ENCODE measurements around the gene TNIP1.

TNIP1 gene

DNA sequence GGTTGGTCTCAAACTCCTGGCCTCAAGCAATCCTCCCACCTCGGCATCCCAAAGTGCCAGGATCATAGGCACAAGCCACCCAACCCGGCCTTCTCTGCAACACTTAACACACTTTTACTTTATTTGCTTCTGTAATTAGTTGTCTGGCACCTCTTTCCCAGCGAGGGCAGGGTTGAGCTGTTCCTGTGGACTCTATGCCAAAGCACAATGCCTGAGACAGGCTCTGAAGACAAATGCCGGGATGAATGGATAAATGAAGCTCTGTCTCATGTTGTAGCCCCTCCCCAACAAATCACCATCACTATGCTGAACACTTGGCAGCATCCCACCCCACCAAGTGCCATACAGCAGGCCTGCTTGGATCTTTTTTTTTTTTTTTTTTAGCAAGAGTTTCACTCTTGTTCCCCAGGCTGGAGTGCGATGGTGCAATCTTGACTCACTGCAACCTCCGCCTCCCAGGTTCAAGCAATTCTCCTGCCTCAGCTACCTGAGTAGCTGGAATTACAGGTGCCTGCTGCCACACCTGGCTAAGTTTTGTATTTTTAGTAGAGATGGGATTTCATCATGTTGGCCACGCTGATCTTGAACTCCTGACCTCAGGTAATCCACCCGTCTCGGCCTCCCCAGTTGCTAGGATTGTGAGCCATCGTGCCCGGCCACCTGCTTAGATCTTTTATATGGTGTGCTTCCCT, 39.1 kb downstream of the TNIP1 start:
- no peak for DNase-seq (ENCODE audit: low spot score)

DNA sequence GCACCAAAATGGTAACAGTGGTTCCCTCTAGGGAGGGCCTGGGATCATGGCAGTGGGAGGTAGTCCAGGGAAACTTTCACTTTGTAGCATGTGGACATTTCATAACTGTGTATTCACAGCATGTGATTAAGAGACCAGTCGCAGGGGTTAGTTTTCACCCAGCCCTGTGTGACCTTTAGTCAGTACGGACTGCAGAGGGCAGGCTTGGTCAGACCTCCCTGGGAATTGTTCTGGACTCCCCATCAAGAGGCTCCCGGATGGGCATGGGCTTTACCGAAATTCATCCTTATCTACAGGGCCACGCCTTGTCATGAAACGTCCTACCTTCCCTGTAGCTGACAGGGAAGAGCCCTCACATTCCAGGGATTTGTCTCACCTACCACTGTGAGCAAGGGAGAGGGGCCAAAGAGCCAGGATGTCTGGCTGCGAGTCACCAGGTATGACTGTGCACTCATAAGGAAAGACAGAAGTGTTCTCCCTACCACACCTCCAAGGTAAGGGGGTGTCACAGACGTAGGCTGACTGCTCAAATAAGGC, 40.6 kb downstream of the TNIP1 start:
- DNase-seq (ENCODE audit: low spot score), result no peak

DNA sequence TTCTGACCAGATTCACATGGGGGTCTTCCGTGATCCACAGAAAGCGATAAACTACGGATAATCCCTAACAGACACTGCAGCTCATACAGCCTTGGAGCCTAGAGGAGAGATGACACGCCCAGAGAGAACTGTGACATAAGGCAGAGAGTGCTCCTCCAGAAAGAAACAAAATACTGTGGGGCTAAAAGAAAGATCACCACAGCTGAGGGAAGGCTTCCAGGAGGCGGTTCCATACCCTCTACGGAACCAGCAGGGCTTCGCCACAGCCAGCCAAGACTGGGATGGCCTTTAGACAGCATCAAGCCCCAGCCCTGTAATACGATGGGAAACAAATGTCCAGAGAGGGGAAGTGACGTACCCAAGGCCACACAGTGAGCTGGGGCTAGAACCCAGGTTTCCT, 41.2 kb downstream of the TNIP1 start:
- DNase-seq (ENCODE audit: low spot score), result no peak

DNA sequence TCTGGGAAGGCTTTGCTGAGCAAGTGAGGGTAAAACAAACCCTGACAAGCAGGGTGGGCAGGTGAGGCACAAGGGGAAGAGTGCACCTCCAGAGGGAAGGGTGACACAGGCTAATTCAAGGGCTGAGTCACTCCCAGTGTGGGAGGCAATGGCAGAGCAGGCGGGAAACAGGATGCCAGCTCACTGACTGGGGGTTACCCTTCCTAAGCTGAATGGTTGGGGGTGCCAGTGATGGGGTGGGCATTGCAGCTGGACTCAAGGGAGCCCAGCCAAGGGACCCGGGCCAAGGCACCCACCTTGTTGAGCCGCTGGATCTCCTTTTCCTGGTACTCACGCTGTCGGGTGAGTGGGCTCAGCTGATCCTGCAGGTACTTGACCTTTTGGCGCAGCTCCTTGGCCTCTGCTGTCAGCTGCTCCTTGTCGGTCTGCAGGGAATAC, 42.0 kb downstream of the TNIP1 start:
- no peak for DNase-seq (ENCODE audit: low spot score)

DNA sequence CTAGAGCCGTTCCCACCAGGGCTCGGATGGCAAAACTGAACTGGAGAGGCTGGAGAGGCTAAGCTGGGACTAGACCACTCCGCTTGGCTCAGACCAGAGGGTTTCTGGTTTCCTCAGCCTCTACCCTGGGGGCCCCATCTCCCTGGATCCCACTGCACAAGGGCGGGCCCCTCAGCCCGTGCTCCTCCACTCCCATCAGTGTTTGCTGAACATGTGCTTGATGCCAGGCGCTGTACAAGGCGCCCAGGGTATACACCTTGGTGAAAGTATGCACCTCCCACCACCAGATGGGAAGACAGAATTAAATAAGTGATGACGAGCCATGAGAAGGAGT, 42.5 kb downstream of the TNIP1 start:
- DNase-seq (ENCODE audit: low spot score), result no peak

DNA sequence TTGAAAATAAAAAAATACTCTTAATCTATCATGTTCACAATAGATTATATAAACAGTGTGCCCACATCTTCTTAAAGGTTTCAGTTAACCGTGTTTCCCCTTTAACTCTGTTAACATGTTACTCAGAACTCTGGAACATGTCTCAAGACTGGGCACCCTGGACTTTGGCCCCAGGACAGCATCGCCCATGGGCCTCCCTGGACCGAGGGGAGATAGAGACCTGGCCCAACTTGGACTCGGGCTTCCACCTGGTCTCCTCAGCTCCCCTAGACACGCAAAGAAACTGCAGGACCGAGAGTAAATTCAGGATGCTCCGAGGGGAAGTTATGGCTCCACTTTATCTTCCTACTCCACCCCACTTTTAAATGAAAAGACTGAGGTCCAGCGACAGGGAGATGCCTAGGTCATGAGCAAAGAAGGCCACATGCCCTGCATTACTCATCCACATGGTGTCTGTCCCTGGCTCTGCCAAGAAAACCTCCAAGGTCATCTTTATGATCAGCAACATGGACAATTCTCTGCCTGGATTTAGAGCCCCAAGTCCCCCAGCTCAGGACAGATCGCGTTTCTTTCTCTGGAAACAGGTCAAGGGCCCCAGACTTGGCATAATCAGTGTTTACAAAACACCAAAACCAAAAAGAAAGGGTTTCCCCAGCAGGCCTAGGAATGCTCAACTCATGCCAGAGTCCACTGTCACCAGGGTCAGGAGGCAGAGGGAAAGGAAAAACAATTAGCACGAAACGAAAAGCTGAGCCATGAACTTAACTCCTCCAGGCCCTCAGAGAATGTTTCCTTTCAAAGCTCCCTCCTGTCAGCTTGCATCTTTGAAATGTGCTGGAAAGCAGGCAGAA, 43.0 kb downstream of the TNIP1 start:
- no peak for DNase-seq (ENCODE audit: low spot score)

DNA sequence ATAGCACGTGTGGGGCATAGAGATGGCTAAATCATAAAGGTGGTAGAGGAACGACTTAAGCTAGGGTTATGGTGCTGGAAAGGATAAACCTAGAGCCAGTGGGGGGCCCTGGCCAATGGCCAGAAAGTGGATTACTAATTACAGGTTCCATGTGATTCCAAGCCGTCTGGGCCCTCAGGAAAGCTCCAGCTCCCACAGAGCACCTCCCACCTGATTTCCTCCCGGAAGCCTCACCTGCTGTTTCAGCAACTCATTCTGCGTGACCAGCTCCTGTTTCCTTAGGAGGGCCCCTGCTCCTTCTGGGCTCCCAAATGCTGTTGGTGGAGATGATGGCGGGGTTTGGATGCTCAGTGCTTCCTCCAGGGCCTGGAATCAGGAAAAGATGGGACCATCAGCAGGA, 44.3 kb downstream of the TNIP1 start:
- no peak for DNase-seq (ENCODE audit: low spot score)

DNA sequence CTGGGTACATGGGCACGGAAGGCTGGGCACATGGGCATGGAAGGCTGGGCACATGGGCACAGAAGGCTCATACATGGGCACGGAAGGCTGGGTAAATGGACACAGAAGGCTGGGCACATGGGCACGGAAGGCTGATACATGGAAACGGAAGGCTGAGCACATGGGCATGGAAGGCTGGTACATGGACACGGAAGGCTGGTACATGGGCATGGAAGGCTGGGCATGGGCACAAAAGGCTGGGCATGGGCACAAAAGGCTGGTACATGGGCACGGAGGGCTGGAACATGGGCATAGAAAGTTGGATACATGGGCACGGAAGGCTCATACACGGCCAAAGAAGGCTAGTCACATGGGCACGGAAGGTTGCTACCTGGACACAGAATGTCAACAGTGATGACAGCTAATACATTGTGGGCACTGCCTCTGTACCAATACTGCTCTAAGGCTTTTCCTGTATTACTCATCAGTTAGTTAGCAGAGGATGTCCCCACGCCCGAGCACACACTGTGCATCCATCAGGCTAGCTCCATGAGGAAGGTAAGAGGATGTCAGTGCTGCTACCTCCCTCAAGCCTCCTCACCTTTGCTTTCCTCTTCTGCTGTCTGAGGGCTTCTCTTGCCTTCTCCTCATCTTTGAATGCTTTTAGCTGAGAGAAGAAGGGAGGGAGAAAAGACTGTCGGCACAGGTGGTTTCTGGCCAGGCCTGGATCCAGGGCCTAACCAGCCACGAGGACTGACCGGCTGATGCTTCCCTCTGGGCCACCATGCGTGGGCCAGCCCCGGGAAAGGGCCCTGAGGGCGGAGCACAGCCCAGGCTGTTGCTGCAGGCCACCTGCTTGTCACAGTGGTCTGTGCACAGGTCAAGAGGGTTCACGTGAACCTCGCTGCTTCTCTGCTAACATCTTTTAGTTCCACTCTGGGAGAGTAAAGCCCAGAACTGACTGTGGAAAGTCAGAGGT, 46.1 kb downstream of the TNIP1 start:
- no peak for DNase-seq (ENCODE audit: low spot score)

DNA sequence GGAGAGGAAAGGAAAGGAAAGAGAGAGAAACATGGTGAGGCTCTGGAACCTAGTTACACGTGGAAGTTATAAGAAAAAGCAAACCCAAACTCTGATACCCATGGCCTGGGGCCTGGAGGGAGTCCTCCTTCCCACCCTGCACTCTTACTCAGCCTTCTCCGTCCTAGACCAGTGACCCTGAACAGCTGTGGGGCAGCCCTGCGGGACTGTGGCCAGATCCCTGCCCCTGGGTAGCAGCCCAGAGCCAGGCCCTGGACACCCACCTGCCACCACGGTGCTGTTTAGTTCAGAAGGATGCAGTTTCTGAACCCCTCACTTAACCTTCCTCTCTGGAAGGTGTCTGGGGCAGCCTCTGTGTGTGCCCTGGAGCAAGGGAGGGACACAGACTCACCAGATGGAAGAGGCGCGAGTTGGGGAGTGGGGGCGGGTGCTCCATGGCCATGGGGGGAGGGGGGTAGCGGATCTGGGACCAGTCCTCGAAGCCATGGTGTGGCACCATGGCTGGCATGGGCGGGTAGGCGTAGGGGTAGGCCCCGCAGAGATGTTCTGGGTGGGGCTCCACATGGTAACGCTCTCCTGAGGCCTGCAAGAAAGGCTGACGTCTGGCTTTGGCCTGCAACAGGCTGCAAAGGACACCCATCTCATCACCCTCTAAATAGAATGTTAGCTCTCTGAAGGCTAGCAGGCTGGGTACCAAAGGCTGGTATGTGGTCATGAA, 47.5 kb downstream of the TNIP1 start:
- DNase-seq (ENCODE audit: low spot score), result no peak

DNA sequence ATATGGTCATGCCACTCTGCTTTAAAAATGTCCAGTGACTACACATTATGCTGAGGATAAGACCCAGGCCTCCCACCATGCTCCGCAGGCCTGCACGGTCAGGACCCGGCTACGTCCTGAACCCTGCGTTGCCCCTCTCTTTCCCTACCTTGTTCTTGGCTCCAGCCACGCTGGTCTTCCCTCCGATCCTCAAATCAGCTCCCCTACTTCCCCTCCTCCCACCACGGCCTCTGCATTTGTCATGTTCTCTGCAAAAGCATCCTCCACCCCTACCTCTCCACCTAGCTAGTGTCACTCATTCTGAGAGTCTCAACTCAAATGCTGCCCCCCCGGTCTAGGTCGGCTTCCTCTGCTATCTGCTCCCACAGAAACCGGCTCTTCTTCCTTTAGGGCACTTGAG, 49.3 kb downstream of the TNIP1 start:
- DNase-seq (ENCODE audit: low spot score), result no peak

DNA sequence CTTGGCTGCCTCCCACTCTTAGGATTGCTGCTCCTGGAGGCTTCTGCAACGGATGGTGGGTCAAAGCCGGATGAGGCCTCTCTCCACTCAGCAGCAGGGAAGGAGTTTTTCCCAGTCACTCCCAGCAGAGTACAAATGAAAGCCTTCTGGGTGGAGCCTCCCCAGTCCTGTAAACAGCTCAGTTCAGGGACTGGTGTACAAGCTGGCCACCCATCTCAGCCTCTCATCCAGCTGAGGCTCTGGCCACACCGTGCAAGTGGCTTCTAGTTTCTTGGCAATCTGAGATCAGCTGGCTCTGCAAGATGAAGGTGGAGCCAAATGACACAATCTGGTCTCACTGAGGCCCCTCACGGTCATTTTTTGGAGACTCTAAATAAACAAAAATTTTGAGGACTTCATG, 50.5 kb downstream of the TNIP1 start:
- no peak for DNase-seq (ENCODE audit: low spot score)

DNA sequence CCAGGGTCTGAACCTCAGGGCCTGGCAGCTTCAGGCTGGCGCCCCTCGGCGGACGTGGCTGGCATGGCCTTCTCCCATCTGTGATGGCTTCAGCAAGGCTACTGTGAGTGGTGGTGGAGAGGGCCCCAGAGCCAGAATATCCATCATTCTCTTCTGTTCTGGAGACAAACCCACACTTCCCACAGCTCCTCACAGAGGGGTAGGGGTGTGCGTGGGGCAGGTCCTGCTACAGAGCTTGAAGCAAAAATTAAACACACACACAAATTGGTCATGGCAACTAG, 50.8 kb downstream of the TNIP1 start:
- no peak for DNase-seq (ENCODE audit: low spot score)

DNA sequence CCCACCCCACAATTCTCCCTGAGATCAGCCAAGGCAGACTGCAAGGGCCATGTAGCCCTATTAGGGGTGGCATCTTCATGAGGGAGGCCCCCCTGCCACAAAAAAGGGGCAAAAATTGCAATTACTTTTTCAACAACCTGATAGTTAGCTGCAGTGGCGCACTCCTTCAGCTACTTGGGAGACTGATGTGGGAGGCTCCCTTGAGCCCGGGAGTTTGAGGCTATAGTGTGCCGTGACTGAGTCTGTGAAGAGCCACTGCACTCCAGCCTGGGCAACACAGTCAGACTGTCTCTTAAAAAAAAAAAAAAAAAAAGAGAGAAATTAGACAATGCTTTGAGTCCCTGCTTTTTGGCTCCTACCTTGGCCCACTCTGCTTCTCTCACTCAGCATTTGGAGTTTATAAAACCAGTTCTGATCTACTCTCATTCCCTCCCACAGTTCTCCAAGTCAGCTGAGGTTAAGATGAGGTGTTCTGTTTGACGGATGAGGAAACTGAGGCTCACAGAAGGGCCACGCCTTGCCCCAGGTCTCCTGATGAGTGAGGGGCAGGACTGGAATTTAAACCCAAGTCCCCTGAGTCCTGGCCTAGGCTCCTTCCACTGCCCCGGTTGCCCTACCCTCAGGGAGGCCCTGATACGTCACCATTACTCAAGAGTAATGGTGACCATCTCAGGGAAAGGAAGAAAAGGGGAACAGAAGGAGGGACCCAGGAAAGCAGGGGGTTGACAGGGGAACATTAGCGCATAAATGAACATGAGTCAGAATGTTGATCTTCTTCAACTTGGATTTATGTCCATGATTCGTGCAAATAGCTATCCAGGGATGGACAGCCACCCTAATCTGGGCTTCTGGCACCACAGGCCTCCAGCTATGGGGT, 51.4 kb downstream of the TNIP1 start:
- no peak for DNase-seq (ENCODE audit: low spot score)

DNA sequence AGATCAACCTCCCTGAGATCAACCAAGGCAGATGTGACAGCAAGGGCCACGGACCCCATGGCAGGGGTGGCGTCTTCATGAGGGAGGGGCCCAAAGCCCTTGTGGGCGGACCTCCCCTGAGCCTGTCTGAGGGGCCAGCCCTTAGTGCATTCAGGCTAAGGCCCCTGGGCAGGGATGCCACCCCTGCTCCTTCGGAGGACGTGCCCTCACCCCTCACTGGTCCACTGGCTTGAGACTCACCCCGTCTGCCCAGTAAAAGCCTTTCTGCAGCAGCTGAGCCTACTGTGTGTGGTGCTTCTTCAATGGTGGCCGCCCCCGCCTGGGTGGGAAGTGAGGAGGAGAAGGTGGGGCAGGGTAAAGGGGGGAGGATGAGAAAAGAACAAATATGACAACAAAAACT, 52.1 kb downstream of the TNIP1 start:
- DNase-seq (ENCODE audit: low spot score), result no peak

DNA sequence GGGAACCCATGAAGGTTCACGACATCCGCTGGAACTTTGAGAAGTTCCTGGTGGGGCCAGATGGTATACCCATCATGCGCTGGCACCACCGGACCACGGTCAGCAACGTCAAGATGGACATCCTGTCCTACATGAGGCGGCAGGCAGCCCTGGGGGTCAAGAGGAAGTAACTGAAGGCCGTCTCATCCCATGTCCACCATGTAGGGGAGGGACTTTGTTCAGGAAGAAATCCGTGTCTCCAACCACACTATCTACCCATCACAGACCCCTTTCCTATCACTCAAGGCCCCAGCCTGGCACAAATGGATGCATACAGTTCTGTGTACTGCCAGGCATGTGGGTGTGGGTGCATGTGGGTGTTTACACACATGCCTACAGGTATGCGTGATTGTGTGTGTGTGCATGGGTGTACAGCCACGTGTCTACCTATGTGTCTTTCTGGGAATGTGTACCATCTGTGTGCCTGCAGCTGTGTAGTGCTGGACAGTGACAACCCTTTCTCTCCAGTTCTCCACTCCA, 52.8 kb downstream of the TNIP1 start:
- no peak for DNase-seq (ENCODE audit: low spot score)

DNA sequence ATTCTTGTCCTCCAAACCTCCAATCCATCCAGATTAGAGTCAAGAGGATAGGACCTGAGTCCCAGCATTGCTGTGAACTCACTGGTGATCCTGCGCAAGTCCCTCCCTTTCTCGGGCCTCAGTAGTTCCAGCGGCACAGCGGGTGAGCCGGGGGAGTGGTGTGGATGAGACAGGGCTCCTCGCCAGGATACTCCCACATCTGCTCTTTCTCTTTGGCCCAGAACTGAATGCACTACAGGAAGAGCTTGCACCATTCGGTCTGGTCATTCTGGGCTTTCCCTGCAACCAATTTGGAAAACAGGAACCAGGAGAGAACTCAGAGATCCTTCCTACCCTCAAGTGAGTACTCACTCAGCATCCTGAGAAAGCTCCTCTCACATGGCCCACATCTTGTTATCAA, 54.2 kb downstream of the TNIP1 start:
- no peak for DNase-seq (ENCODE audit: low spot score)

DNA sequence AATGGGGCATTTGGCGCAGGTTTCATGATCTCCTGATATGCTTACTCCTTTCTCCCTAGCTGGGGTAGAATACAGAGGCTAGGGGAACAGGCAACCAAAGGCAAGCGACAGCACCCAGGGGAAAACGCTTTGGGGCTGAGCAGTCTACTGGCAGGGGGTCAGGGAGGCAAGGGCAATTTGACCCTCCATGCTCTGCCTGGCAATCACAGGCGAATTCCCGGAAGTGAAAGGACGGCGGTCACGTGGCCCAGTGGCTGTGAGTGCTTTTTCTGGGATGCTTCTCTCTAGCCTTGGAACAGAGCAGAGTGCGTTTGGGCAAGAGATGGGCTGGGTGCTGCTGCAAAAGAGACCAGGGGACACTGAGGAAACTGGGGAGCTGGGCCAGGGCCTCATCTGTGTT, 54.7 kb downstream of the TNIP1 start:
- no peak for DNase-seq (ENCODE audit: low spot score)

DNA sequence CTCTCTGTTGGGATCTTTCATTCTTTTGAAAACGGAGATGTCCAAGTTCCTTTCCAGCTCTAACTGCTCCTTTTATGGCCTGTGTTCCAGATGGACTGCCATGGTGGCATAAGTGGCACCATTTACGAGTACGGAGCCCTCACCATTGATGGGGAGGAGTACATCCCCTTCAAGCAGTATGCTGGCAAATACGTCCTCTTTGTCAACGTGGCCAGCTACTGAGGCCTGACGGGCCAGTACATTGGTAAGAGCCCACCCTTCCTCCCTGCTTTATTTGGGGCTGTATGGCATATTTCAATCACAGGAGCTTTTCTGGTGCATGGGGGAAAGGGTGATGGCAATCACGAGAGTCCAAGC, 55.6 kb downstream of the TNIP1 start:
- no peak for DNase-seq (ENCODE audit: low spot score)

DNA sequence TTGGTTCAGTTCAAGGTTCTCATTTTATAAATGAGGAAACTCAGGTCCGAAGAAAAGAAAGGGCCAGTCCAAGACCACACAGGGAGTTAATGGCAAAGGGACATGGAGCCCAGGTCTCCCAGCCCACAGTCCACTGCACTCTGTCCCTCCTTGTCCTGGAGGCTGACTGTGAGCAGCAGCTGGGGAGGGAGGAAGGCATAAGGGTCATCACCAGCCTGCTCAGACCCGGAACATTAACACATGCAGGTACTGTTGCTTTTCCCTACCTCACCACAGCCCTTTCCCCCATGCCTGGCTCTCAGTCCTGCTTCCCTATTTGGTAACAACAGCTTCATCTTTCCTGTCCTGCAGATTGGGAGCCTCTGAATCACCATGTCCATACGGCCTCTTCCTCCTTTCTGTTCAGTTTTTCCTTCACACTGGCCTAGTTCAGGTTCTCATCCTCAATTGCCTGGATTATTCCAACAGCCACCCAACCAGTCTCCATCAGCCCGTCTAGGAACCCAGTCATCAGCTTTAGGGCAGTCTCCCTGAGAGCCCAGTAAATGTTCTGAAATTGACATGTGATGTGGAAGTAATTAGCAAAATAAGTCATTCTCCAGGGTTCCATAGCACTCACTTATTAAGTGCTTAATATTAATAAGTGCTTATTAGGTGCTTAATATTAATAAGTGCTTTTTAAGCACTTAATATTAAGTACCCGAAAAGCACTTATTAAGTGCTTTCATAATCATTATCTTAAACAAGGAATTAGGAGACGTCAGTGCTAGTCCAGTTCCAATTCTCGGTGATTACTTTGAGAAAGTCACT, 56.2 kb downstream of the TNIP1 start:
- no peak for DNase-seq (ENCODE audit: low spot score)

DNA sequence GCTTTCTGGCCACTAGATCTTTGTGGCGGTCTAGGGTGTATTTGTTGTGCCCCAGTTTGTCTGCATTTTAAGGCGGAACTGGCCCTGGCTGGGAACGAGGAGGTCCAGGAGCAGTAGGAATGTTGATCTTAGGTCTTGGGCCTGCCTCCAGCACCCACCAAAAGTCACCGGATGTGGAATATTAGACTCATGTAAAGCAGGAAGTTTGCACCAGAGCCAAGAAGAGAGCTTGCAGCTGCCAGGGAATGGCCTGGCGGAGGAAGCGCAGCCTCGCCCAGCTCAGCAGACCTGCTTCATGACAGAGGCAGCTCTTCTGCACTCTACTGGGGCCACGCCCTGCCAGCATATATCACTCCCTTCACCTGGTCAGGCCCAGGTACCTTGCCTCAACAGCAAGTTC, 57.2 kb downstream of the TNIP1 start:
- no peak for DNase-seq (ENCODE audit: low spot score)
